ENCODE measurements around the gene PSD. TPM values are rescaled to one million over a fixed set of nuclear protein-coding genes. Genes with fewer than 3 reads are reported as not detected.

Gene PSD
- total and polyA plus RNA-seq, 9 of the 15 experiments (the other 6 are each of a cell fraction or from before 2014, with no cell fraction given) = 0.11 to 1.7 (median 0.54) TPM; not detected in 2

- TF ChIP-seq ARID3B (CRISPR knock-in tag; IDR thresholded peaks at IDR 0.05; ENCODE audit: borderline replicate concordance) = no peak
- TF ChIP-seq ZBTB1 (CRISPR knock-in tag; IDR thresholded peaks at IDR 0.05; ENCODE audit: borderline replicate concordance, low read depth) = no peak
- TF ChIP-seq ZNF224 (CRISPR knock-in tag; IDR thresholded peaks at IDR 0.05) = no peak
- no peak for TF ChIP-seq MXI1 (IDR thresholded peaks at IDR 0.05; ENCODE audit: low read depth, low read length)
- TF ChIP-seq CEBPB (tag; IDR thresholded peaks at IDR 0.05) = no peak
- no peak for TF ChIP-seq ETV1 (tag; conservative IDR thresholded peaks at IDR 0.05; ENCODE audit: low read depth)
- no peak for TF ChIP-seq ETV6 (IDR thresholded peaks at IDR 0.05; ENCODE audit: borderline replicate concordance in 1 of 2, low read depth in 2 of 2, low read length in 1 of 2)
- no peak for TF ChIP-seq ETV6 (CRISPR knock-in tag; IDR thresholded peaks at IDR 0.05; ENCODE audit: borderline replicate concordance)
- TF ChIP-seq ZNF318 (IDR thresholded peaks at IDR 0.05; ENCODE audit: borderline replicate concordance in 1 of 2, low read depth in 1 of 2) = no peak
- no peak for TF ChIP-seq SOX6 (IDR thresholded peaks at IDR 0.05)
- TF ChIP-seq MAFG (tag; conservative IDR thresholded peaks at IDR 0.05) = no peak
- no peak for TF ChIP-seq STAT5A (IDR thresholded peaks at IDR 0.05; ENCODE audit: borderline replicate concordance, low read length)
Measured at GRCh38 chr10:102450374-102451104, 32.0 kb upstream of the PSD start (continued).
